ENCODE data around the gene LHFPL2. TPM values are rescaled to one million over a fixed set of nuclear protein-coding genes. Genes with fewer than 3 reads are reported as not detected.

Gene LHFPL2
- total and polyA plus RNA-seq, 4 donors = 6.5 to 49.4 (median 47.7) TPM

GRCh38 chr5:78589923-78590322, 58.6 kb downstream of the LHFPL2 start:
- Histone ChIP-seq H3K36me3 (ENCODE audit: control insufficient read depth in 4 of 4, insufficient read depth in 4 of 4, low read length in 4 of 4) (peaks cover 0 to 2% (median 0%) of the 10 kb centered on the region in 4 donors), H3K4me1 (ENCODE audit: control insufficient read depth in 5 of 5, insufficient read depth in 5 of 5, low read length in 5 of 5) (peaks cover 6 to 29% (median 28%) of the 10 kb centered on the region in 5 donors), H3K9me3 (ENCODE audit: control insufficient read depth in 4 of 4, insufficient read depth in 3 of 4, low read length in 3 of 4) (no peaks in the 10 kb centered on the region), H3K9ac (ENCODE audit: insufficient read depth in 1 of 2, low read length in 2 of 2) (no peak overlapping the region), H3K27me3 (ENCODE audit: control insufficient read depth in 3 of 3, insufficient read depth in 3 of 3, low read length in 2 of 3) (no peaks in the 10 kb centered on the region), H3K4me3 (no peak overlapping the region), H3K27ac (ENCODE audit: low read depth in 1 of 2, low read length in 1 of 2) (no peak overlapping the region)
- ATAC-seq (ENCODE audit: insufficient read depth, low FRiP score) (no peak), DNase-seq (no peak)
- 51 to 67% methylated on average over 5 of the region's 5 CpGs for WGBS, 2 donors
- TF ChIP-seq CTCF (IDR thresholded peaks at IDR 0.05; ENCODE audit: control extremely low read depth, extremely low read depth) = no peak

DNA sequence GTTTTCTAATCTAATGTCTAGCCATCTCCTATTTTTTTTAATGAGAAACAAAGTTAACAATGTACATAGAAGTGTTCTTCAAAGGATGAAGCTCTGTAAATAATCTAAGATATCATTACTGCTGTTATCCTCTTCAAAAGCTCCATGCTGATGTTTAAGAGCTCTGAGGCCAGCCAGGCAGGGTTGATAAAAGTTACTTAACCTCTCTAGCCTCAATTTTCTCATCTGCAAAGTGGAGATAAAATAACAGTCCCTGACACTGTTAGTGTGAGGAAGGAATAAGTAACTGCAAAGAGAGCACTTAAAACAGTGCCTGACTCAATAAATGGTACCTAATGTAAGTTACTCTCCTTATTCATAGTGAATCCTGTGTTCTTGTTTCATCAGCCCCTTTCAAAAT, 60.1 kb downstream of the LHFPL2 start:
- DNase-seq (no peak), ATAC-seq (ENCODE audit: insufficient read depth, low FRiP score) (no peak)
- Histone ChIP-seq H3K36me3 (ENCODE audit: control insufficient read depth in 4 of 4, insufficient read depth in 4 of 4, low read length in 4 of 4) (peaks cover 0 to 2% (median 0%) of the 10 kb centered on the region in 4 donors), H3K9ac (ENCODE audit: insufficient read depth in 1 of 2, low read length in 2 of 2) (no peak overlapping the region), H3K27me3 (ENCODE audit: control insufficient read depth in 3 of 3, insufficient read depth in 3 of 3, low read length in 2 of 3) (no peaks in the 10 kb centered on the region), H3K4me1 (ENCODE audit: control insufficient read depth in 5 of 5, insufficient read depth in 5 of 5, low read length in 5 of 5) (peaks cover 6 to 21% (median 16%) of the 10 kb centered on the region in 5 donors), H3K4me3 (no peak overlapping the region), H3K9me3 (ENCODE audit: control insufficient read depth in 4 of 4, insufficient read depth in 3 of 4, low read length in 3 of 4) (no peaks in the 10 kb centered on the region), H3K27ac (ENCODE audit: low read depth in 1 of 2, low read length in 1 of 2) (no peak overlapping the region)
- TF ChIP-seq CTCF (IDR thresholded peaks at IDR 0.05; ENCODE audit: control extremely low read depth, extremely low read depth) = no peak

GRCh38 chr5:78587775-78588291, 60.7 kb downstream of the LHFPL2 start:
- DNase-seq (no peak), ATAC-seq (ENCODE audit: insufficient read depth, low FRiP score) (peak; percentile 13)
- Histone ChIP-seq H3K4me3 (no peak overlapping the region), H3K4me1 (ENCODE audit: control insufficient read depth in 5 of 5, insufficient read depth in 5 of 5, low read length in 5 of 5) (peaks cover 5 to 21% (median 16%) of the 10 kb centered on the region in 5 donors), H3K36me3 (ENCODE audit: control insufficient read depth in 4 of 4, insufficient read depth in 4 of 4, low read length in 4 of 4) (peaks cover 0 to 2% (median 0%) of the 10 kb centered on the region in 4 donors), H3K27ac (ENCODE audit: low read depth in 1 of 2, low read length in 1 of 2) (no peak overlapping the region), H3K9me3 (ENCODE audit: control insufficient read depth in 4 of 4, insufficient read depth in 3 of 4, low read length in 3 of 4) (no peaks in the 10 kb centered on the region), H3K27me3 (ENCODE audit: control insufficient read depth in 3 of 3, insufficient read depth in 3 of 3, low read length in 2 of 3) (no peaks in the 10 kb centered on the region), H3K9ac (ENCODE audit: insufficient read depth in 1 of 2, low read length in 2 of 2) (no peak overlapping the region)
- TF ChIP-seq CTCF (IDR thresholded peaks at IDR 0.05; ENCODE audit: control extremely low read depth, extremely low read depth) = no peak
- WGBS, 2 donors = 65 to 78% methylated on average over 3 of the region's 3 CpGs
